Suprapubic skin (tissue), 4 donors: Measurements from ENCODE around the gene PEX10. TPM values are rescaled to one million over a fixed set of nuclear protein-coding genes. Genes with fewer than 3 reads are reported as not detected.
A peak's percentile ranks its signal among the peaks of the same experiment; 100 is the strongest.

Experiments
- DNase-seq, 2 donors: peaks; one replicate each; pipeline ENCODE4 v3.0.0-alpha.2; 2019; ENCODE audit warnings: low spot score in 2 of 2
- H3K27ac ChIP-seq: fragments of 200-600 bp; sonication (generic); one replicate; pipeline ENCODE4 v1.5.1; 2019
- H3K27me3 ChIP-seq: fragments of 200-600 bp; sonication (generic); one replicate; pipeline ENCODE4 v1.5.1; 2019
- H3K36me3 ChIP-seq: fragments of 200-600 bp; sonication (generic); one replicate; pipeline ENCODE4 v1.5.1; 2019
- H3K4me1 ChIP-seq: fragments of 200-600 bp; sonication (generic); one replicate; pipeline ENCODE4 v1.5.1; 2019
- H3K4me3 ChIP-seq: fragments of 200-600 bp; sonication (generic); one replicate; pipeline ENCODE4 v1.5.1; 2019; ENCODE audit warnings: mild to moderate bottlenecking
- H3K9me3 ChIP-seq: fragments of 200-600 bp; sonication (generic); one replicate; pipeline ENCODE4 v1.5.1; 2019
- EP300 ChIP-seq: sonication (generic); formaldehyde crosslinking; IDR thresholded peaks from one replicate; pipeline ENCODE4 v1.6.1; 2017; ENCODE audit warnings: antibody characterized with exemption
- POLR2A ChIP-seq, 2 donors: fragments of 450-650 bp; IDR thresholded peaks; one replicate each; pipeline ENCODE4 v1.6.1; 2017; ENCODE audit warnings: antibody characterized with exemption in 2 of 2, mild to moderate bottlenecking in 2 of 2, moderate library complexity in 2 of 2
- POLR2AphosphoS5 ChIP-seq, 3 donors: sonication (generic); formaldehyde crosslinking; IDR thresholded peaks; one replicate each; pipeline ENCODE4 v1.6.1; 2017; ENCODE audit warnings: antibody characterized with exemption in 3 of 3
- WGBS: methylation state at CpG from one replicate; pipeline ENCODE4 v1.1.5; 2018; 5-methylcytosine and 5-hydroxymethylcytosine counted together
- total RNA-seq, 4 donors: library from RNA; depleted of rRNA; stranded (reverse); fragments of >200 nt; gene quantifications; one replicate each; pipeline ENCODE4 v1.1.0, GENCODE V29; 2016
- TF ChIP-seq, protein P1 (sequence below), 2 donors: fragments of 200-600 bp in 1 of 2; fragments of 450-650 bp in 1 of 2; sonication (generic) in 1 of 2; IDR thresholded peaks; one replicate each; pipeline ENCODE4 v1.5.1; 2016 to 2019; ENCODE audit warnings: antibody characterized with exemption in 2 of 2, mild to moderate bottlenecking in 1 of 2, moderate library complexity in 1 of 2

PEX10 gene
- total RNA-seq, 4 donors from 2014 or later: 16.2 to 39.2 (median 27.3) TPM

DNA sequence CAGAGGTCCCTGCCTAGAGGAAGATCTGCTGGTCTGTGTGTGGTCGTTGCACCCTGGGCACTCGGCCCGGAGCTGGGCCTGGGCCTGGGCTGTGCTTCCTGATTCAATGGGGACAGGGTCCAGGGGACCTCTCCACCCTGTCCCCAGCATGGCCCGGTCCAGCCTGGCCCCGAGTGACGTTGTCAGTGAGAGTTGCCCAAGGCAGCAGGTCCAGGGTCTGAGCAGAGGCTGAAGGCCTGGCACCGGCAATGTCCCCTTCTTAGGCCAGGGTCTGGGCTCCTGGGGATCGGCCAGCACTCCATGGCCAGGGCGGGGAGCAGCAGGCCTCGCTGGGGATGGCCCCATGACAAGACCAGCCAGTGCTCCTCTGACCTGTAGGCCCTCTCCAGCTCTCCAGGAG, 15.6 kb upstream of the PEX10 start:
- no peaks in the 10 kb centered on the region for H3K36me3 ChIP-seq
- H3K4me1 ChIP-seq: peaks cover 43% of the 10 kb centered on the region
- TF ChIP-seq POLR2A (IDR thresholded peaks at IDR 0.05): no peak
- TF ChIP-seq, protein P1, sequence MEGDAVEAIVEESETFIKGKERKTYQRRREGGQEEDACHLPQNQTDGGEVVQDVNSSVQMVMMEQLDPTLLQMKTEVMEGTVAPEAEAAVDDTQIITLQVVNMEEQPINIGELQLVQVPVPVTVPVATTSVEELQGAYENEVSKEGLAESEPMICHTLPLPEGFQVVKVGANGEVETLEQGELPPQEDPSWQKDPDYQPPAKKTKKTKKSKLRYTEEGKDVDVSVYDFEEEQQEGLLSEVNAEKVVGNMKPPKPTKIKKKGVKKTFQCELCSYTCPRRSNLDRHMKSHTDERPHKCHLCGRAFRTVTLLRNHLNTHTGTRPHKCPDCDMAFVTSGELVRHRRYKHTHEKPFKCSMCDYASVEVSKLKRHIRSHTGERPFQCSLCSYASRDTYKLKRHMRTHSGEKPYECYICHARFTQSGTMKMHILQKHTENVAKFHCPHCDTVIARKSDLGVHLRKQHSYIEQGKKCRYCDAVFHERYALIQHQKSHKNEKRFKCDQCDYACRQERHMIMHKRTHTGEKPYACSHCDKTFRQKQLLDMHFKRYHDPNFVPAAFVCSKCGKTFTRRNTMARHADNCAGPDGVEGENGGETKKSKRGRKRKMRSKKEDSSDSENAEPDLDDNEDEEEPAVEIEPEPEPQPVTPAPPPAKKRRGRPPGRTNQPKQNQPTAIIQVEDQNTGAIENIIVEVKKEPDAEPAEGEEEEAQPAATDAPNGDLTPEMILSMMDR (IDR thresholded peaks at IDR 0.05): no peak
- no peak for TF ChIP-seq POLR2AphosphoS5 (IDR thresholded peaks at IDR 0.05)
- no peak for TF ChIP-seq EP300
- no peak for DNase-seq
- H3K27me3 ChIP-seq: peaks cover 35% of the 10 kb centered on the region
- peak overlapping the region; percentile 49 for H3K4me3 ChIP-seq
- 20% methylated on average over 5 of the region's 10 CpGs for WGBS
- H3K27ac ChIP-seq: peak overlapping the region; percentile 81
- H3K9me3 ChIP-seq: no peaks in the 10 kb centered on the region

DNA sequence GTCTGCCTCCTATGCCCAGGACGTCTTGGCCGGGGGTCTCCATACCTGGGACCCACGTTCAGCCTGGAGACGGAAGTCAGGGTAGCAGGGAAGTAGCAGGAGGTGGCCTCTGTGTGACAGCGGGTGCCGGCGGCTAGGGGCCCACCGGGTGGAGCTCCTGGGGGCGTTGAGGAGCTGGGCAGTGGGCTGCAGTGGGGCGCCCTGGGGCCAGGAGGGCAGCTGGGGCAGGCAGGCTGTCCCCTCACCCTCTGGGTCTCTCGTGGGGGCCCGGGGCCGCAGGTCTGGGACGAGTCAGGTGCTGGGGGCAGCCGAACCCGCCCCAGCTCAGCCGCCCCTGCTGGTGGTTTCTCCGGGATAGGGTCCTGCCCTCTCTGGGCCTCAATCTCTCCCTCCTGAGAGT, 14.7 kb upstream of the PEX10 start:
- no peak for TF ChIP-seq POLR2AphosphoS5 (IDR thresholded peaks at IDR 0.05)
- TF ChIP-seq, protein P1 (IDR thresholded peaks at IDR 0.05): no peak
- no peak for TF ChIP-seq POLR2A (IDR thresholded peaks at IDR 0.05)
- Histone ChIP-seq H3K27me3 (peaks cover 34% of the 10 kb centered on the region), H3K27ac (no peak overlapping the region), H3K4me3 (no peak overlapping the region), H3K4me1 (peaks cover 39% of the 10 kb centered on the region), H3K9me3 (no peaks in the 10 kb centered on the region), H3K36me3 (no peaks in the 10 kb centered on the region)
- DNase-seq: no peak
- 60% methylated on average over 5 of the region's 18 CpGs for WGBS

GRCh38 chr1:2426540-2426939, 14.2 kb upstream of the PEX10 start:
- 63% methylated on average over 2 of the region's 18 CpGs for WGBS
- TF ChIP-seq, protein P1 (IDR thresholded peaks at IDR 0.05): no peak
- TF ChIP-seq POLR2A (IDR thresholded peaks at IDR 0.05) (no peak), EP300 (no peak), POLR2AphosphoS5 (IDR thresholded peaks at IDR 0.05) (no peak)
- peaks cover 39% of the 10 kb centered on the region for H3K4me1 ChIP-seq
- H3K4me3 ChIP-seq: no peak overlapping the region
- no peaks in the 10 kb centered on the region for H3K36me3 ChIP-seq
- H3K27ac ChIP-seq: no peak overlapping the region
- peaks cover 34% of the 10 kb centered on the region for H3K27me3 ChIP-seq
- no peak for DNase-seq
- H3K9me3 ChIP-seq: no peaks in the 10 kb centered on the region

- WGBS: 69% methylated on average over 11 of the region's 11 CpGs
- peaks cover 35% of the 10 kb centered on the region for H3K27me3 ChIP-seq
- peaks cover 33% of the 10 kb centered on the region for H3K4me1 ChIP-seq
- no peaks in the 10 kb centered on the region for H3K36me3 ChIP-seq
- TF ChIP-seq EP300: no peak
- no peak for TF ChIP-seq POLR2A (IDR thresholded peaks at IDR 0.05)
- TF ChIP-seq POLR2AphosphoS5 (IDR thresholded peaks at IDR 0.05): no peak
- TF ChIP-seq, protein P1 (IDR thresholded peaks at IDR 0.05): no peak
- no peak overlapping the region for H3K27ac ChIP-seq
- DNase-seq: no peak
- H3K9me3 ChIP-seq: no peaks in the 10 kb centered on the region
- no peak overlapping the region for H3K4me3 ChIP-seq
Observed at GRCh38 chr1:2425892-2426291, 13.5 kb upstream of the PEX10 start.

GRCh38 chr1:2422523-2422922, 10.2 kb upstream of the PEX10 start:
- no peak for DNase-seq
- TF ChIP-seq POLR2A (IDR thresholded peaks at IDR 0.05): no peak
- TF ChIP-seq EP300: no peak
- TF ChIP-seq, protein P1 (IDR thresholded peaks at IDR 0.05): no peak
- TF ChIP-seq POLR2AphosphoS5 (IDR thresholded peaks at IDR 0.05): no peak
- peaks cover 43% of the 10 kb centered on the region for H3K27me3 ChIP-seq
- no peaks in the 10 kb centered on the region for H3K36me3 ChIP-seq
- no peak overlapping the region for H3K27ac ChIP-seq
- no peak overlapping the region for H3K4me3 ChIP-seq
- WGBS: 95% methylated on average over 4 of the region's 4 CpGs
- peaks cover 9% of the 10 kb centered on the region for H3K4me1 ChIP-seq
- H3K9me3 ChIP-seq: no peaks in the 10 kb centered on the region
